K562 (cell line): ENCODE measurements around the gene USP27X. TPM values are rescaled to one million over a fixed set of nuclear protein-coding genes. Genes with fewer than 3 reads are reported as not detected.

Source experiments
- ATAC-seq: fragments of 200-7000 bp; cut with Tn5 transposase; 3 replicates; pipeline ENCODE4 v1.9.1; 2020; ENCODE audit warnings: moderate library complexity
- BruUV-seq: library from RNA; stranded (reverse); fragments of 400-500 nt; replicated peaks from 2 replicates; lab custom pipeline; 2021; lab: Mats Ljungman, UMichigan
- CTCF ChIA-PET: fragments of 300-600 bp; formaldehyde crosslinking; extraction: SDS; loops from one replicate; lab custom pipeline; 2021; ENCODE audit warnings: low intra/inter-chr PET ratio; lab: Yijun Ruan, JAX
- POLR2A ChIA-PET: fragments of 300-600, 350-650 bp; sonication (Branson Sonifier 250); formaldehyde crosslinking; extraction: SDS; loops from one replicate; lab custom pipeline; 2021; ENCODE audit warnings: antibody characterized with exemption, inconsistent platforms; lab: Yijun Ruan, JAX
- DNase-seq, 4 experiments: peaks; one replicate each; pipeline versions ENCODE4 v3.0.0 to v3.0.0-alpha.2; 2011 to 2018; ENCODE audit warnings: low spot score in 3 of 4, mixed read lengths in 3 of 4; ENCODE audit errors: extremely low read depth in 1 of 4
- FAIRE-seq: peaks from 2 replicates; lab custom pipeline; 2011; peaks lifted over from hg19 to GRCh38; lab: Jason Lieb, UNC
- H2AFZ ChIP-seq: 2 replicates; pipeline ENCODE4 v1.6.0; 2011; ENCODE audit warnings: low read depth, low read length, control low read depth, inconsistent platforms
- H3K27ac ChIP-seq: fragments of 200-600 bp; 3 replicates; pipeline ENCODE4 v1.8.0; 2011; ENCODE audit warnings: low read depth, mild to moderate bottlenecking, control low read depth, inconsistent platforms, low read length, moderate library complexity, mixed read lengths; ENCODE audit errors: extremely low read depth
- H3K27me3 ChIP-seq, 2 experiments: fragments of 300-600 bp in 1 of 2; 2 replicates in 1 of 2; 3 replicates in 1 of 2; pipeline versions ENCODE4 v1.6.0 to v1.8.0; 2011; ENCODE audit warnings: inconsistent platforms in 2 of 2, low read length in 2 of 2, mild to moderate bottlenecking in 1 of 2, mixed read lengths in 1 of 2, moderate library complexity in 1 of 2; ENCODE audit not compliant: control insufficient read depth in 2 of 2, insufficient read depth in 2 of 2
- H3K36me3 ChIP-seq: fragments of 300-600 bp; 3 replicates; pipeline ENCODE4 v1.8.0; 2011; ENCODE audit warnings: mild to moderate bottlenecking, low read length, inconsistent platforms; ENCODE audit not compliant: control insufficient read depth, insufficient read depth
- H3K4me1 ChIP-seq, 2 experiments: fragments of 200-600 bp in 1 of 2; replicated peaks in 1 of 2; 2 replicates in 1 of 2; 3 replicates in 1 of 2; pipeline versions ENCODE4 v1.5.1 to v1.8.0; 2011; ENCODE audit warnings: inconsistent platforms in 2 of 2, low read length in 2 of 2, mild to moderate bottlenecking in 1 of 2, mixed read lengths in 1 of 2, moderate library complexity in 1 of 2; ENCODE audit not compliant: control insufficient read depth in 2 of 2, insufficient read depth in 2 of 2
- H3K4me2 ChIP-seq: 2 replicates; pipeline ENCODE4 v1.6.1; 2011; ENCODE audit warnings: low read length, control low read depth, inconsistent platforms, mixed read lengths; ENCODE audit not compliant: insufficient read depth
- H3K4me3 ChIP-seq: fragments of 200-600 bp; sonication (generic), shearing (Covaris generic); 2 replicates; pipeline ENCODE4 v1.5.1; 2016; ENCODE audit warnings: control low read depth, inconsistent platforms
- H3K79me2 ChIP-seq: fragments of 200-600 bp; 3 replicates; pipeline ENCODE4 v1.8.0; 2011; ENCODE audit warnings: low read length, inconsistent platforms; ENCODE audit not compliant: control insufficient read depth, insufficient read depth
- H3K9ac ChIP-seq, 2 experiments: 2 replicates each; pipeline versions ENCODE4 v1.6.0 to v1.6.1; 2011; ENCODE audit warnings: low read depth in 2 of 2, low read length in 2 of 2, control low read depth in 1 of 2, inconsistent platforms in 1 of 2, mild to moderate bottlenecking in 1 of 2, mixed read lengths in 1 of 2; ENCODE audit not compliant: insufficient read depth in 1 of 2
- H3K9me1 ChIP-seq: one replicate; pipeline ENCODE4 v1.6.0; 2011; ENCODE audit warnings: inconsistent platforms, mild to moderate bottlenecking, low read length, moderate library complexity; ENCODE audit not compliant: control insufficient read depth, insufficient read depth
- H3K9me3 ChIP-seq: replicated peaks from 2 replicates; pipeline ENCODE4 v1.5.1; 2011; ENCODE audit warnings: low read depth, low read length, inconsistent platforms; ENCODE audit not compliant: control insufficient read depth, insufficient read depth
- H4K20me1 ChIP-seq: replicated peaks from 2 replicates; pipeline ENCODE4 v1.6.1; 2011; ENCODE audit warnings: low read length, inconsistent platforms, mixed read lengths; ENCODE audit not compliant: control insufficient read depth, insufficient read depth
- ARID1B ChIP-seq: fragments of 450-650 bp; IDR thresholded peaks from 2 replicates; pipeline ENCODE4 v1.6.1; 2016; ENCODE audit warnings: antibody characterized with exemption, mild to moderate bottlenecking, inconsistent platforms
- CBFA2T2 ChIP-seq: fragments of 450-650 bp; conservative IDR thresholded peaks from 2 replicates; pipeline ENCODE4 v1.6.1; 2017; ENCODE audit warnings: mild to moderate bottlenecking
- CBFA2T3 ChIP-seq: fragments of 450-650 bp; IDR thresholded peaks from 2 replicates; pipeline ENCODE4 v1.6.1; 2017
- CHCHD3 ChIP-seq: fragments of 250-450 bp; sonication (Bioruptor Pico); IDR thresholded peaks from 2 replicates; pipeline ENCODE4 v2.1.2; 2022; ENCODE audit warnings: mild to moderate bottlenecking
- DACH1 ChIP-seq: fragments of 450-650 bp; IDR thresholded peaks from 2 replicates; pipeline ENCODE4 v1.6.1; 2018; ENCODE audit not compliant: partially characterized antibody
- DMBX1 ChIP-seq: fragments of 250-450 bp; sonication (Bioruptor Pico); IDR thresholded peaks from 2 replicates; pipeline ENCODE4 v1.8.0; 2022; ENCODE audit warnings: inconsistent platforms, mild to moderate bottlenecking, moderate library complexity, borderline replicate concordance
- EP300 ChIP-seq: IDR thresholded peaks from 2 replicates; pipeline ENCODE4 v1.6.1; 2012; ENCODE audit warnings: low read length, improper control_type of control experiment
- FOXA3 ChIP-seq, 2 experiments: fragments of 450-650 bp in 1 of 2; sonication (generic) in 1 of 2; formaldehyde crosslinking; IDR thresholded peaks in 1 of 2; conservative IDR thresholded peaks in 1 of 2; 2 replicates each; pipeline versions ENCODE4 v1.4.0 to v1.8.0; 2020 to 2022; ENCODE audit warnings: mild to moderate bottlenecking in 2 of 2, missing genetic modification reagents in 1 of 2
- KDM4B ChIP-seq, 2 experiments: fragments of 450-650 bp in 1 of 2; sonication (generic) in 1 of 2; IDR thresholded peaks; 2 replicates each; pipeline ENCODE4 v1.6.1; 2016 to 2017; ENCODE audit warnings: borderline replicate concordance in 2 of 2, antibody characterized with exemption in 1 of 2, low read depth in 1 of 2, mild to moderate bottlenecking in 1 of 2
- KLF16 ChIP-seq: IDR thresholded peaks from 2 replicates; pipeline ENCODE4 v1.6.1; 2016; ENCODE audit warnings: antibody characterized with exemption
- MEIS2 ChIP-seq: fragments of 450-650 bp; IDR thresholded peaks from 2 replicates; pipeline ENCODE4 v1.6.1; 2014; ENCODE audit warnings: mild to moderate bottlenecking; ENCODE audit not compliant: partially characterized antibody
- MTA2 ChIP-seq: fragments of 450-650 bp; IDR thresholded peaks from 2 replicates; pipeline ENCODE4 v1.6.1; 2016; ENCODE audit warnings: low read depth
- NCOA1 ChIP-seq: fragments of 450-650 bp; IDR thresholded peaks from 2 replicates; pipeline ENCODE4 v1.6.1; 2016; ENCODE audit warnings: low read depth
- NFIC ChIP-seq: fragments of 450-650 bp; IDR thresholded peaks from 2 replicates; pipeline ENCODE4 v1.6.1; 2017; ENCODE audit warnings: mild to moderate bottlenecking, inconsistent platforms
- POLR2AphosphoS5 ChIP-seq: IDR thresholded peaks from 2 replicates; pipeline ENCODE4 v1.6.1; 2011; ENCODE audit warnings: mild to moderate bottlenecking, low read depth, low read length, moderate library complexity; ENCODE audit not compliant: control insufficient read depth, insufficient read depth
- SMARCA4 ChIP-seq: fragments of 450-650 bp; IDR thresholded peaks from 2 replicates; pipeline ENCODE4 v1.6.1; 2016
- SMARCE1 ChIP-seq: fragments of 450-650 bp; IDR thresholded peaks from 2 replicates; pipeline ENCODE4 v1.7.1; 2016; ENCODE audit warnings: mild to moderate bottlenecking
- SOX6 ChIP-seq: fragments of 450-650 bp; IDR thresholded peaks from 2 replicates; pipeline ENCODE4 v1.6.1; 2014; ENCODE audit warnings: mild to moderate bottlenecking
- TAL1 ChIP-seq: fragments of 450-650 bp; IDR thresholded peaks from 2 replicates; pipeline ENCODE4 v1.6.1; 2016; ENCODE audit warnings: mild to moderate bottlenecking
- TCF3 ChIP-seq: sonication (generic); formaldehyde crosslinking; IDR thresholded peaks from 2 replicates; pipeline ENCODE4 v1.4.0; 2020; ENCODE audit warnings: mild to moderate bottlenecking, missing genetic modification reagents
- TEAD4 ChIP-seq, 2 experiments: sonication (generic) in 1 of 2; formaldehyde crosslinking in 1 of 2; IDR thresholded peaks; 2 replicates each; pipeline versions ENCODE4 v1.6.1 to v1.8.0; 2012 to 2022; ENCODE audit warnings: borderline replicate concordance in 1 of 2, inconsistent platforms in 1 of 2, low read length in 1 of 2, mild to moderate bottlenecking in 1 of 2, missing genetic modification reagents in 1 of 2
- ZEB2 ChIP-seq: fragments of 450-650 bp; IDR thresholded peaks from 2 replicates; pipeline ENCODE4 v1.6.1; 2016
- ZFP30 ChIP-seq: fragments of 250-450 bp; sonication (Bioruptor Pico); IDR thresholded peaks from 2 replicates; pipeline ENCODE4 v1.8.0; 2022; ENCODE audit warnings: moderate library complexity, mild to moderate bottlenecking, inconsistent platforms, borderline replicate concordance
- ZFPM2 ChIP-seq: fragments of 250-450 bp; sonication (Bioruptor Pico); IDR thresholded peaks from 2 replicates; pipeline ENCODE4 v1.5.1; 2022; ENCODE audit warnings: mild to moderate bottlenecking
- ZNF639 ChIP-seq, 2 experiments: fragments of 200-800 bp in 1 of 2; sonication (Bioruptor generic) in 1 of 2; sonication (generic) in 1 of 2; formaldehyde crosslinking in 1 of 2; IDR thresholded peaks in 1 of 2; conservative IDR thresholded peaks in 1 of 2; 2 replicates each; pipeline versions ENCODE4 v1.5.0 to v1.6.1; 2016 to 2020; ENCODE audit warnings: missing compliant biosample characterization in 1 of 2, missing genetic modification characterization in 1 of 2, missing genetic modification reagents in 1 of 2
- ZNF780A ChIP-seq: fragments of 250-450 bp; sonication (Bioruptor Pico); IDR thresholded peaks from 2 replicates; pipeline ENCODE4 v1.5.0; 2021; ENCODE audit warnings: mild to moderate bottlenecking
- in situ Hi-C: fragments of 300-500 bp; cut with MboI; formaldehyde crosslinking; loops from 4 replicates; pipeline ENCODE4 v1.15.0; 2018; ENCODE audit warnings: inconsistent platforms, mixed read lengths
- intact Hi-C: fragments of 100-400 bp; cut with micrococcal nuclease; formaldehyde crosslinking; loops from 2 replicates; pipeline ENCODE4 v1.14.2; 2022
- polyA plus RNA-seq, 8 experiments: library from polyadenylated mRNA; depleted of rRNA in 4 of 8; stranded (reverse) in 5 of 8; unstranded in 3 of 8; fragments of >200 nt; fragmentation: Nextera tagmentation in 2 of 8; fragmentation: Illumina TruSeq in 1 of 8; extraction: Ambion mirVana in 2 of 8; extraction: Trizol in 1 of 8; gene quantifications; 2 replicates each; pipeline versions ENCODE4 v1.2.1 to v1.2.3, GENCODE V29; 2011 to 2014; ENCODE audit warnings: inconsistent platforms in 1 of 8, missing spikeins in 1 of 8
- total RNA-seq, 7 experiments: library from RNA; depleted of rRNA in 6 of 7; stranded (reverse); fragments of >200 nt in 6 of 7; fragmentation: Illumina TruSeq in 2 of 7; extraction: Trizol in 2 of 7; gene quantifications; 2 replicates each; pipeline versions ENCODE4 v1.2.1 to v1.2.3, GENCODE V29; 2011 to 2021; ENCODE audit warnings: low replicate concordance in 1 of 7

The USP27X gene
- total and polyA plus RNA-seq, 9 of the 15 experiments (the other 6 are each of a cell fraction or from before 2014, with no cell fraction given): 0.15 to 4.7 (median 1.6) TPM

- ATAC-seq (peak; percentile 75), DNase-seq (peak; percentile 19 to 54 (median 30)), FAIRE-seq (peak; percentile 73)
- H3K4me1 ChIP-seq: peaks cover 0 to 29% of the 10 kb centered on the region in 2 experiments; a peak in 2 of 5 replicates
- POLR2A ChIA-PET: no interaction called here
- no peak overlapping the region for H3K27ac ChIP-seq
- H3K9me3 ChIP-seq: no peaks in the 10 kb centered on the region
- in situ Hi-C loops: no loop called here
- H3K27me3 ChIP-seq: no peaks in the 10 kb centered on the region
- H2AFZ ChIP-seq: no peak overlapping the region
- H3K36me3 ChIP-seq: no peaks in the 10 kb centered on the region
- no peak overlapping the region for H3K4me3 ChIP-seq
- H3K79me2 ChIP-seq: no peaks in the 10 kb centered on the region
- H3K4me2 ChIP-seq: peak overlapping the region; percentile 32; the same call in 1 of the 2 replicates
- H3K9me1 ChIP-seq: no peaks in the 10 kb centered on the region
- BruUV-seq: no TSS peak
- peak overlapping the region in 1 of 2 experiments; percentile 17; a peak in 1 of 4 replicates for H3K9ac ChIP-seq
- CTCF ChIA-PET: no interaction called here
- H4K20me1 ChIP-seq: no peaks in the 10 kb centered on the region
- intact Hi-C loops: no loop called here
- TF ChIP-seq MTA2 (peak; percentile 60; the same call in 1 of the 2 replicates), NCOA1 (0 out of 2 replicates have a peak, but pooled peaks have one; percentile 18), CHCHD3 (CRISPR knock-in tag) (no peak), CBFA2T2 (peak; percentile 75), MEIS2 (peak; percentile 25), EP300 (peak; percentile 50; the same call in 1 of the 2 replicates), ZNF780A (no peak), ARID1B (peak; percentile 85), ZEB2 (0 out of 2 replicates have a peak, but pooled peaks have one; percentile 37), TEAD4 (IDR thresholded peaks at IDR 0.05; ENCODE audit: low read length) (peak; percentile 69), TEAD4 (CRISPR knock-in tag; IDR thresholded peaks at IDR 0.05; ENCODE audit: borderline replicate concordance) (no peak), SMARCA4 (0 out of 2 replicates have a peak, but pooled peaks have one; percentile 30), CBFA2T3 (peak; percentile 86), POLR2AphosphoS5 (peak; percentile 31; the same call in 1 of the 2 replicates), DACH1 (no peak), NFIC (peak; percentile 58), SMARCE1 (peak; percentile 40; the same call in 1 of the 2 replicates), ZFP30 (CRISPR knock-in tag) (no peak), SOX6 (peak; percentile 32; the same call in 1 of the 2 replicates), TAL1 (peak; percentile 80), DMBX1 (no peak), KDM4B (IDR thresholded peaks at IDR 0.05; ENCODE audit: borderline replicate concordance in 2 of 2, low read depth in 1 of 2) (no peak), ZFPM2 (CRISPR knock-in tag) (no peak), KLF16 (peak; percentile 10; the same call in 1 of the 2 replicates), TCF3 (CRISPR knock-in tag) (peak; percentile 70), FOXA3 (CRISPR knock-in tag; conservative IDR thresholded peaks at IDR 0.05 in 1 of 2, IDR thresholded peaks at IDR 0.05 in 1 of 2) (peak in 1 of 2 experiments; percentile 61; a peak in 2 of 4 replicates), ZNF639 (CRISPR knock-in tag; conservative IDR thresholded peaks at IDR 0.05 in 1 of 2, IDR thresholded peaks at IDR 0.05 in 1 of 2) (no peak)
These were observed 17.2 kb upstream of the USP27X start for GRCh38 chrX:49862093-49862492.
